C4-2B (cell line): ENCODE data around the gene RPTOR.

Experiments used
- ZFX ChIP-seq: fragments of 450-650 bp; IDR thresholded peaks from 2 replicates; pipeline ENCODE4 v1.6.1; 2017
- TF ChIP-seq, protein P1 (sequence below): fragments of 450-650 bp; conservative IDR thresholded peaks from 2 replicates; pipeline ENCODE4 v1.5.1; 2017; ENCODE audit warnings: mild to moderate bottlenecking

DNA sequence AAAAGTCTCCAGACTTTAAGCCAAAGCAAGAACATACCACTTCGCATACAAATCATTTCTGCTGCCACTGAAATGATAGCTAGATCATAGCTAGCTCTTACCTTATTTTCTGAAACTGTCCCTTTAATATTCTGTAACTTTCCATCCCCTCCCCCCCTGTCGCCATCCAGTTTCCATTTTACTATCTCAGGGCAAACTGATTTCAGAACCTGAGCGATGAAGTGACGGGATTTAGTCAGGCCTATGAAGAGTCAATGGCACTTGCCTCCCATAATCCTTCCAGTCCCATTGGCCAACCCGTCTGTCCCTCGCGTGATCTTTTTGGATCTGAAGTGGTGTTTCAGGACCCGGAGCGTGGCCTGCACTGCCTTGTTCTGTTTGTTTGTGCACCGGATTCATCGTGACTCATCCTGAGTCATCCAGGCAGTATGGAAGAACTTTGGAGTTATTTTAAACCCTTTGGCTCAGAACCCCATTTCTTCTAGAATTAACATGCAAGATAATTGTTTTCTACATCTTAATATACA, 247.2 kb downstream of the RPTOR start:
- TF ChIP-seq, protein P1, sequence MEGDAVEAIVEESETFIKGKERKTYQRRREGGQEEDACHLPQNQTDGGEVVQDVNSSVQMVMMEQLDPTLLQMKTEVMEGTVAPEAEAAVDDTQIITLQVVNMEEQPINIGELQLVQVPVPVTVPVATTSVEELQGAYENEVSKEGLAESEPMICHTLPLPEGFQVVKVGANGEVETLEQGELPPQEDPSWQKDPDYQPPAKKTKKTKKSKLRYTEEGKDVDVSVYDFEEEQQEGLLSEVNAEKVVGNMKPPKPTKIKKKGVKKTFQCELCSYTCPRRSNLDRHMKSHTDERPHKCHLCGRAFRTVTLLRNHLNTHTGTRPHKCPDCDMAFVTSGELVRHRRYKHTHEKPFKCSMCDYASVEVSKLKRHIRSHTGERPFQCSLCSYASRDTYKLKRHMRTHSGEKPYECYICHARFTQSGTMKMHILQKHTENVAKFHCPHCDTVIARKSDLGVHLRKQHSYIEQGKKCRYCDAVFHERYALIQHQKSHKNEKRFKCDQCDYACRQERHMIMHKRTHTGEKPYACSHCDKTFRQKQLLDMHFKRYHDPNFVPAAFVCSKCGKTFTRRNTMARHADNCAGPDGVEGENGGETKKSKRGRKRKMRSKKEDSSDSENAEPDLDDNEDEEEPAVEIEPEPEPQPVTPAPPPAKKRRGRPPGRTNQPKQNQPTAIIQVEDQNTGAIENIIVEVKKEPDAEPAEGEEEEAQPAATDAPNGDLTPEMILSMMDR, result no peak
- TF ChIP-seq ZFX, result no peak
